ENCODE data around the gene MTUS2. TPM values are rescaled to one million over a fixed set of nuclear protein-coding genes. Genes with fewer than 3 reads are reported as not detected.

Gene MTUS2
- total and polyA plus RNA-seq, 2 donors (not counting 3 experiments of a cell fraction or from before 2014, with no cell fraction given) = not detected

DNA sequence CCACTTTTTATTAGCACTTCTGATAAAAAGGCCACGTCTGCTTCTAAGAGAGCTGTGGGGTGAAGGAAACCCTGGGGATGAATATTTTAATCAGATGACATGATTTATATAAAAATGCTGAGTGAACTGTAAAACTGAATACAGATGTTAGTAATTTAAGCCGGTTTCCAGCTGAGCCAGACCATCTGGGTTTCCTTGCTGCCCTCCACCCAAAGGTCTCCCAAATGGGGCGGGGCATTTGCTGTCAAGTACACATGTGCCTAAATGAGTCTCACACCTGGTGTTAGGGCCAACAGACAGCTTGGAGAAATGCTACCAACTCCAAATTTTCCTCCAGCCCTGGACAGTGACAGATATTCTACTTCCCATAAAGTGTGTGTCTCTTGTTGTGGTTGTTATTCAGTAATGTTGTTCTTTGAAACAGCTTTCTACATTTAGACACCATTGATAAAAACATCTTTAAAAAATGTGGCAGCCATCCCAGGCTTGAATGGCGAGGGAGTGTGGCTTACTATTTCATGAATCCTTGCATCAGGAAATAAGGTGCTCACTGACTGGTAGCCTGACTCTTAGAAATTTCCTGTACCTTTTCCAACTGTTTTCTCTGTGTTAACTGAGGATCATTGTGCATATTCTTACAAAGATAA lies 350.4 kb downstream of the MTUS2 start:
- H2AFZ ChIP-seq (ENCODE audit: low read depth, low read length) = no peak overlapping the region
- no TSS peak for BruUV-seq (replicated peaks)
- dilution Hi-C loops (cut with MboI; ENCODE audit: extremely low pct_ligation_motif_present, low sequenced_read_pairs) = no loop called here
- no peaks in the 10 kb centered on the region for H4K20me1 ChIP-seq (replicated peaks; ENCODE audit: control insufficient read depth, extremely low read depth, insufficient read depth, low read length)
- H3K4me2 ChIP-seq (ENCODE audit: insufficient read depth, low read length) = no peak overlapping the region
- ChIA-PET CTCF (no interaction called here), POLR2A (no interaction called here)
- TF ChIP-seq EZH2 (IDR thresholded peaks at IDR 0.05; ENCODE audit: borderline replicate concordance, low read depth, low read length, severe bottlenecking) = no peak
- TF ChIP-seq FOS (IDR thresholded peaks at IDR 0.05; ENCODE audit: borderline replicate concordance, insufficient read depth, low read length) = no peak
- no peak for TF ChIP-seq JUN (IDR thresholded peaks at IDR 0.05; ENCODE audit: borderline replicate concordance, insufficient read depth, insufficient read length, low read depth)
- TF ChIP-seq POLR2AphosphoS5 (IDR thresholded peaks at IDR 0.05; ENCODE audit: insufficient read depth, low read depth, low read length) = no peak
- TF ChIP-seq, protein P1, sequence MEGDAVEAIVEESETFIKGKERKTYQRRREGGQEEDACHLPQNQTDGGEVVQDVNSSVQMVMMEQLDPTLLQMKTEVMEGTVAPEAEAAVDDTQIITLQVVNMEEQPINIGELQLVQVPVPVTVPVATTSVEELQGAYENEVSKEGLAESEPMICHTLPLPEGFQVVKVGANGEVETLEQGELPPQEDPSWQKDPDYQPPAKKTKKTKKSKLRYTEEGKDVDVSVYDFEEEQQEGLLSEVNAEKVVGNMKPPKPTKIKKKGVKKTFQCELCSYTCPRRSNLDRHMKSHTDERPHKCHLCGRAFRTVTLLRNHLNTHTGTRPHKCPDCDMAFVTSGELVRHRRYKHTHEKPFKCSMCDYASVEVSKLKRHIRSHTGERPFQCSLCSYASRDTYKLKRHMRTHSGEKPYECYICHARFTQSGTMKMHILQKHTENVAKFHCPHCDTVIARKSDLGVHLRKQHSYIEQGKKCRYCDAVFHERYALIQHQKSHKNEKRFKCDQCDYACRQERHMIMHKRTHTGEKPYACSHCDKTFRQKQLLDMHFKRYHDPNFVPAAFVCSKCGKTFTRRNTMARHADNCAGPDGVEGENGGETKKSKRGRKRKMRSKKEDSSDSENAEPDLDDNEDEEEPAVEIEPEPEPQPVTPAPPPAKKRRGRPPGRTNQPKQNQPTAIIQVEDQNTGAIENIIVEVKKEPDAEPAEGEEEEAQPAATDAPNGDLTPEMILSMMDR (IDR thresholded peaks at IDR 0.05; ENCODE audit: extremely low read depth in 1 of 2, insufficient read depth in 1 of 2, low read depth in 1 of 2, low read length in 2 of 2) = no peak
- TF ChIP-seq GATA2 (IDR thresholded peaks at IDR 0.05; ENCODE audit: insufficient read depth, insufficient read length, low read depth, low read length) = no peak
- no peak for TF ChIP-seq POLR2A (IDR thresholded peaks at IDR 0.05; ENCODE audit: low read depth, low read length)
- TF ChIP-seq, protein P2, sequence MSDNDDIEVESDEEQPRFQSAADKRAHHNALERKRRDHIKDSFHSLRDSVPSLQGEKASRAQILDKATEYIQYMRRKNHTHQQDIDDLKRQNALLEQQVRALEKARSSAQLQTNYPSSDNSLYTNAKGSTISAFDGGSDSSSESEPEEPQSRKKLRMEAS (IDR thresholded peaks at IDR 0.05; ENCODE audit: insufficient read depth, insufficient read length) = no peak
- TF ChIP-seq MYC (IDR thresholded peaks at IDR 0.05; ENCODE audit: low read depth, low read length) = no peak
- no peaks in the 10 kb centered on the region for H3K9me3 ChIP-seq (replicated peaks; ENCODE audit: control insufficient read depth, insufficient read depth, low read length)
- H3K4me1 ChIP-seq (ENCODE audit: control insufficient read depth, extremely low read depth, insufficient read depth, low read length) = no peaks in the 10 kb centered on the region
- H3K9me1 ChIP-seq (replicated peaks; ENCODE audit: control insufficient read depth, extremely low read depth, insufficient read depth, low read length) = no peaks in the 10 kb centered on the region
- intact Hi-C loops (cut with micrococcal nuclease) = no loop called here
- no peaks in the 10 kb centered on the region for H3K79me2 ChIP-seq (ENCODE audit: control insufficient read depth, insufficient read depth, low read length)
- no peak overlapping the region for H3K27ac ChIP-seq (ENCODE audit: insufficient read depth, low read depth, low read length)
- no peaks in the 10 kb centered on the region for H3K27me3 ChIP-seq (ENCODE audit: control insufficient read depth in 2 of 2, insufficient read depth in 2 of 2, low read length in 2 of 2)
- no peak overlapping the region for H3K9ac ChIP-seq (replicated peaks; ENCODE audit: extremely low read depth, insufficient read depth, low read length)
- no peak for DNase-seq (ENCODE audit: low read depth, low spot score)
- no peak overlapping the region for H3K4me3 ChIP-seq (replicated peaks in 1 of 3; ENCODE audit: insufficient read depth in 1 of 3, low read depth in 1 of 3, low read length in 3 of 3)
- no peak for FAIRE-seq
- H3K36me3 ChIP-seq (ENCODE audit: control insufficient read depth in 2 of 2, extremely low read depth in 1 of 2, insufficient read depth in 2 of 2, low read length in 2 of 2) = no peaks in the 10 kb centered on the region
